HepG2 (cell line): ENCODE data around the gene ACE2. TPM values are rescaled to one million over a fixed set of nuclear protein-coding genes. Genes with fewer than 3 reads are reported as not detected.
A peak's percentile ranks its signal among the peaks of the same experiment; 100 is the strongest.

Source experiments
- ATAC-seq: fragments of 200-7000 bp; cut with Tn5 transposase; 3 replicates; pipeline ENCODE4 v1.9.1; 2020; ENCODE audit warnings: mild to moderate bottlenecking, moderate library complexity
- BruUV-seq: library from RNA; stranded (reverse); fragments of 400-500 nt; replicated peaks from 2 replicates; lab custom pipeline; 2021; lab: Mats Ljungman, UMichigan
- CTCF ChIA-PET: fragments of 300-600 bp; formaldehyde crosslinking; extraction: SDS; loops from one replicate; lab custom pipeline; 2021; ENCODE audit warnings: low total read pairs, inconsistent platforms, low intra/inter-chr PET ratio; lab: Yijun Ruan, JAX
- POLR2A ChIA-PET: fragments of 350-600 bp; sonication (Branson Sonifier 250); formaldehyde crosslinking; loops from one replicate; lab custom pipeline; 2020; ENCODE audit warnings: antibody characterized with exemption, inconsistent platforms; lab: Yijun Ruan, JAX
- DNase-seq: peaks from one replicate; pipeline ENCODE4 v3.0.0-alpha.2; 2015; ENCODE audit warnings: low spot score
- FAIRE-seq: peaks from 3 replicates; lab custom pipeline; 2011; peaks lifted over from hg19 to GRCh38; lab: Jason Lieb, UNC
- H2AFZ ChIP-seq: one replicate; pipeline ENCODE4 v1.6.1; 2011; ENCODE audit warnings: low read length, inconsistent platforms
- H3K27ac ChIP-seq: fragments of 300-600 bp; 3 replicates; pipeline ENCODE4 v1.8.0; 2011; ENCODE audit warnings: mixed run types, mild to moderate bottlenecking, mixed read lengths, low read length, inconsistent platforms; ENCODE audit not compliant: insufficient read depth; ENCODE audit errors: extremely low read length
- H3K27me3 ChIP-seq, 2 experiments: fragments of 200-600 bp in 1 of 2; 2 replicates in 1 of 2; 3 replicates in 1 of 2; pipeline versions ENCODE4 v1.6.0 to v1.8.0; 2011; ENCODE audit warnings: low read length in 2 of 2, mild to moderate bottlenecking in 2 of 2, moderate library complexity in 2 of 2, inconsistent platforms in 1 of 2; ENCODE audit not compliant: insufficient read depth in 2 of 2, control insufficient read depth in 1 of 2
- H3K36me3 ChIP-seq, 2 experiments: fragments of 200-600 bp in 1 of 2; replicated peaks in 1 of 2; 2 replicates in 1 of 2; 3 replicates in 1 of 2; pipeline versions ENCODE4 v1.5.1 to v1.8.0; 2011; ENCODE audit warnings: low read length in 2 of 2, inconsistent platforms in 1 of 2; ENCODE audit not compliant: insufficient read depth in 2 of 2, control insufficient read depth in 1 of 2
- H3K4me1 ChIP-seq: 2 replicates; pipeline ENCODE4 v1.5.1; 2012; ENCODE audit warnings: low read length, inconsistent platforms; ENCODE audit not compliant: insufficient read depth
- H3K4me2 ChIP-seq: 2 replicates; pipeline ENCODE4 v1.6.0; 2011; ENCODE audit warnings: low read depth, low read length, inconsistent platforms
- H3K4me3 ChIP-seq, 3 experiments: fragments of 200-600 bp in 1 of 3; sonication (generic), shearing (Covaris generic) in 1 of 3; replicated peaks in 1 of 3; 2 replicates each; pipeline ENCODE4 v1.5.1; 2011 to 2016; ENCODE audit warnings: low read length in 3 of 3, inconsistent platforms in 2 of 3, low read depth in 2 of 3, mild to moderate bottlenecking in 2 of 3, control low read depth in 1 of 3, mixed read lengths in 1 of 3; ENCODE audit not compliant: insufficient read depth in 1 of 3
- H3K79me2 ChIP-seq: one replicate; pipeline ENCODE4 v1.6.1; 2011; ENCODE audit warnings: low read length, inconsistent platforms; ENCODE audit not compliant: insufficient read depth
- H3K9ac ChIP-seq: 2 replicates; pipeline ENCODE4 v1.6.0; 2011; ENCODE audit warnings: mild to moderate bottlenecking, low read depth, low read length, inconsistent platforms; ENCODE audit not compliant: insufficient read depth
- H3K9me3 ChIP-seq: 2 replicates; pipeline ENCODE4 v1.5.1; 2012; ENCODE audit warnings: mild to moderate bottlenecking, low read length
- H4K20me1 ChIP-seq: 2 replicates; pipeline ENCODE4 v1.6.0; 2011; ENCODE audit warnings: inconsistent platforms, mild to moderate bottlenecking, low read length, moderate library complexity; ENCODE audit not compliant: insufficient read depth
- ATF2 ChIP-seq: sonication (generic); formaldehyde crosslinking; IDR thresholded peaks from 2 replicates; pipeline ENCODE4 v1.4.0; 2020; ENCODE audit warnings: missing genetic modification reagents
- EZH2 ChIP-seq: conservative IDR thresholded peaks from 2 replicates; pipeline ENCODE4 v1.6.1; 2012; ENCODE audit warnings: mild to moderate bottlenecking, low read depth, low read length, moderate library complexity
- GPBP1L1 ChIP-seq: sonication (generic); formaldehyde crosslinking; IDR thresholded peaks from 2 replicates; pipeline ENCODE4 v1.5.0; 2020; ENCODE audit warnings: mild to moderate bottlenecking, missing genetic modification reagents
- HCFC1 ChIP-seq: fragments of 150-350 bp; IDR thresholded peaks from 2 replicates; pipeline ENCODE4 v1.6.1; 2014; ENCODE audit warnings: low read depth, low read length
- HNRNPUL1 ChIP-seq: fragments of 200-400 bp; formaldehyde crosslinking; IDR thresholded peaks from 2 replicates; pipeline ENCODE4 v1.6.1; 2017; ENCODE audit warnings: low read depth, mild to moderate bottlenecking, low read length, moderate library complexity
- JUNB ChIP-seq: sonication (generic); formaldehyde crosslinking; IDR thresholded peaks from 2 replicates; pipeline ENCODE4 v1.8.0; 2022; ENCODE audit warnings: missing genetic modification reagents, mild to moderate bottlenecking, borderline replicate concordance
- KAT8 ChIP-seq: IDR thresholded peaks from 2 replicates; pipeline ENCODE4 v1.6.1; 2016; ENCODE audit warnings: missing genetic modification reagents, missing compliant biosample characterization
- MED1 ChIP-seq: sonication (generic); formaldehyde crosslinking; IDR thresholded peaks from 2 replicates; pipeline ENCODE4 v1.4.0; 2020; ENCODE audit warnings: missing genetic modification reagents
- TOE1 ChIP-seq: sonication (generic); formaldehyde crosslinking; IDR thresholded peaks from 2 replicates; pipeline ENCODE4 v1.4.0; 2020; ENCODE audit warnings: mild to moderate bottlenecking, missing genetic modification reagents
- TRAFD1 ChIP-seq: sonication (generic); formaldehyde crosslinking; IDR thresholded peaks from 2 replicates; pipeline ENCODE4 v1.5.1; 2020; ENCODE audit warnings: missing genetic modification reagents, mild to moderate bottlenecking, borderline replicate concordance
- ZBTB40 ChIP-seq, 2 experiments: fragments of 450-650 bp in 1 of 2; sonication (generic) in 1 of 2; formaldehyde crosslinking in 1 of 2; IDR thresholded peaks; 2 replicates each; pipeline versions ENCODE4 v1.6.1 to v1.8.0; 2016 to 2022; ENCODE audit warnings: antibody characterized with exemption in 1 of 2, mild to moderate bottlenecking in 1 of 2, missing genetic modification reagents in 1 of 2
- WGBS: methylation state at CpG from one replicate; pipeline ENCODE4 v1.1.6; 2017; ENCODE audit warnings: low lambda C conversion rate; 5-methylcytosine and 5-hydroxymethylcytosine counted together
- in situ Hi-C: cut with HindIII; loops from 2 replicates; pipeline ENCODE4 v1.10.0; 2017; ENCODE audit warnings: low pct_unique_long_range_greater_than_20kb; ENCODE audit not compliant: extremely low pct_ligation_motif_present
- intact Hi-C: fragments of 100-400 bp; cut with micrococcal nuclease; formaldehyde crosslinking; loops from one replicate; pipeline ENCODE4 v1.10.0; 2022; ENCODE audit not compliant: unreplicated experiment
- polyA plus RNA-seq, 8 experiments: library from polyadenylated mRNA; depleted of rRNA in 3 of 8; stranded (reverse) in 7 of 8; unstranded in 1 of 8; fragments of >200 nt; fragmentation: Illumina TruSeq in 4 of 8; extraction: Trizol in 4 of 8; gene quantifications; 2 replicates each; pipeline versions ENCODE4 v1.2.1 to v1.2.3, GENCODE V29; 2011 to 2016; ENCODE audit warnings: low read depth in 4 of 8, missing spikeins in 1 of 8, mixed read lengths in 1 of 8; ENCODE audit not compliant: insufficient read depth in 1 of 8
- total RNA-seq, 5 experiments: library from RNA; depleted of rRNA; stranded (reverse); fragments of >200 nt; fragmentation: Illumina TruSeq; extraction: Trizol; gene quantifications; 2 replicates each; pipeline ENCODE4 v1.2.3, GENCODE V29; 2016; ENCODE audit warnings: low read depth in 1 of 5

The ACE2 gene
- total and polyA plus RNA-seq, 2 of the 13 experiments (the other 11 are each of a cell fraction or from before 2014, with no cell fraction given) = 0.46 to 3.1 TPM

- BruUV-seq = no TSS peak
- ATAC-seq (peak; percentile 93), DNase-seq (peak; percentile 59), FAIRE-seq (peak; percentile 39)
- Histone ChIP-seq H4K20me1 (no peaks in the 10 kb centered on the region), H3K9ac (no peak overlapping the region), H3K79me2 (no peaks in the 10 kb centered on the region), H3K27me3 (no peaks in the 10 kb centered on the region), H3K36me3 (no peaks in the 10 kb centered on the region), H3K27ac (peak overlapping the region; percentile 44), H2AFZ (no peak overlapping the region), H3K4me3 (peak overlapping the region in 1 of 3 experiments; percentile 10; a peak in 1 of 6 replicates), H3K4me2 (peak overlapping the region; percentile 12; the same call in 1 of the 2 replicates), H3K4me1 (peaks cover 60% of the 10 kb centered on the region), H3K9me3 (no peaks in the 10 kb centered on the region)
- 13% methylated on average over 1 of the region's 1 CpG for WGBS
- POLR2A ChIA-PET = no interaction called here
- CTCF ChIA-PET = no interaction called here
- intact Hi-C loops (no loop called here), in situ Hi-C loops (no loop called here)
- TF ChIP-seq ATF2 (no peak), EZH2 (no peak), JUNB (CRISPR knock-in tag) (no peak), HNRNPUL1 (no peak), KAT8 (CRISPR knock-in tag) (no peak), HCFC1 (no peak), MED1 (CRISPR knock-in tag) (no peak), GPBP1L1 (CRISPR knock-in tag) (no peak), TRAFD1 (CRISPR knock-in tag) (no peak), ZBTB40 (IDR thresholded peaks at IDR 0.05) (no peak), ZBTB40 (CRISPR knock-in tag; IDR thresholded peaks at IDR 0.05) (no peak), TOE1 (no peak)
Measured at GRCh38 chrX:15605226-15605625, 4.5 kb upstream of the ACE2 start.
